Stimulated activated naive CD4-positive, alpha-beta T cell treated with Interleukin-2 at 50 U/mL for 16 hours (primary cell): ENCODE results near the gene SAMD4B.
"Not testable (repeated sequence)": the region's sequence is repeated elsewhere in the genome, so short reads cannot be mapped to it uniquely, and the experiment has no call there.

ENCODE experiments used
- DNase-seq: peaks from one replicate; lab custom pipeline; 2025; lab: John Stamatoyannopoulos, UW

SAMD4B gene

DNA sequence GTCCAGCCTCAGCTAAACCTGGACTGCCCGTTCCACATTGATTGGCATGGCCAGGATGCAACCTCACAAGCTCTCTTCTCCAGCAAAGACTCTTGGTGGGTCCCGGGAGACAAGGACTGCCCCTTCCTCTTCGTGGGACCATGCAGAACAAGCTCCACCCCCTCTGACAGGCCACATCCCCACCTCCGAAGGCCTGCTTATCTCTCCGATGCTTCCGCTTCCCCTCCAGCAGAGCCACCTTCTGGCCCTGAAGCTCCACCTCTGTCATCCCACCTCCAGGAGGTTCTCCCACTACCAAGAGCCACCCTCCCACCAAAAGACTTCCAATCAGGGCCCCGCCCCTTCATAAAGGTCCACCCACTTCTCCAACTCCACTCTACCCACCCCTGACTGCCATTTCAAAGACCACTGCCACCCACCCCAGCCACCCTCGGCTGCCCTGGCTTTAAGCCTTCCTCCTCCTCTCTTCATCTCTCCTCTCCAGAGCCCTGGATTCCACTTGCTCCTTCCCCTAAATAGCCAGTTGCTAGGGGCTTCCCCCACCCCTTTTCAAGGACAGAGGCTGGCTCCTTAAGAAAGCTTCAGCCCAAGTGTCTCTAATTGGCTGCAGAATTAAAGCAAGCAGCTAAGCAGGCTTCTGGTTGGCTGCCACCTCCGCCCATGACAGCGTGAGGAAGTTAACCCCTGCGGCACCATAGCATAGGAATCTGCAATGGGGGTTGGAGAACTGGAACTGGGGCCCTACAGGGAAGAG lies 31.5 kb upstream of the SAMD4B start:
- DNase-seq, result no peak

DNA sequence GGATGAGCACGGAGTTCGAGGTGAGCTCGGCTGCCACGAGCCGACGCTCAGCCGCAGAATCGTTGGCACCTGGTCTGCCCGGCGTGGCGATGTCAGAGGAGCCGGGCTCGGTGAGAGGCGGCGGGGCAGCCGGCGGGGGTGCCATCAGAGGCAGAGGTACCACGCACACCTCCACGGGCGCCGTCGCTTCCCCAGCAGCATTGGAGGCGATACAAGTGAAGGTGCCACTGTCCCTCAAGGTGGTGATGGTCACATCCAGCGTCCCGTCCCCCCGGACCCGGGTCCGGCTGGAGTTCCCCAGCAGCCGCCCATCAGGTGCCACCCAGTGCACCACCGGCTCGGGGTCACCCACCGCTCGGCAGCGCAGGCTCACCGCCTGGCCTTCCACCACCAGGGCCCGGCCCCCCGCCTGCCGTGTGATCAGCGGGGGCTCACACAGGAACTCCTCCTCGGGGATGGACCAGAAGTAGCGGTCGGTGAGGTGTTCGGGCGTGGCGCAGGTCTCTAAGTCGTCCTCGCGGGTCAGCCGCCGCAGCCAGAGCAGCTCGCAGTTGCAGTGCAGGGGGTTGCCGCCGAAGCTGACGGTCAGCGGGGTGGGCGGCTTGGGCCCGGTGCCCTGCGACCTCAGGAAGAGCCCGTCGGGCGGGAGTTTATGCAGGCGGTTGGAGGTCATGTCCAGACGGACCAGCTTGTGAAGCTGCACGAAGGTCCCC lies 28.0 kb upstream of the SAMD4B start:
- no peak for DNase-seq

DNA sequence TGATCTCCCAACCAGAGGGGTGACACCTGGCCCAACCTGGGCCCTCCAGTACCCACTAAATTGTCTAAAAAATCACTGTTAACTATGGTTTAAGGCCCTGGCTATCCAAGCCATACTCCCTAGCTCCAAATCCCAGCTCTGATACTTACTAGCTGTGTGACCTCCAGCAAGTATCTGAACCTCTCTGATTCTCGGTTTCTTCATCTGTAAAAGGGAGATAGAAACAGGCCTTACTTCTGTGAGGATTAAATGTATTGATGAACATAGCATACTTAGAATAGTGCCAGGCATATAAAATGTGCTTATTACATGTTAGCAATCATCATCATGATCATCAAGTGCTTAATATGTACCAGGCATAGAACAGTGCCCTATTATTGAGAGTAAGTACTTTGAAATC lies 26.3 kb upstream of the SAMD4B start:
- DNase-seq, result no peak

DNA sequence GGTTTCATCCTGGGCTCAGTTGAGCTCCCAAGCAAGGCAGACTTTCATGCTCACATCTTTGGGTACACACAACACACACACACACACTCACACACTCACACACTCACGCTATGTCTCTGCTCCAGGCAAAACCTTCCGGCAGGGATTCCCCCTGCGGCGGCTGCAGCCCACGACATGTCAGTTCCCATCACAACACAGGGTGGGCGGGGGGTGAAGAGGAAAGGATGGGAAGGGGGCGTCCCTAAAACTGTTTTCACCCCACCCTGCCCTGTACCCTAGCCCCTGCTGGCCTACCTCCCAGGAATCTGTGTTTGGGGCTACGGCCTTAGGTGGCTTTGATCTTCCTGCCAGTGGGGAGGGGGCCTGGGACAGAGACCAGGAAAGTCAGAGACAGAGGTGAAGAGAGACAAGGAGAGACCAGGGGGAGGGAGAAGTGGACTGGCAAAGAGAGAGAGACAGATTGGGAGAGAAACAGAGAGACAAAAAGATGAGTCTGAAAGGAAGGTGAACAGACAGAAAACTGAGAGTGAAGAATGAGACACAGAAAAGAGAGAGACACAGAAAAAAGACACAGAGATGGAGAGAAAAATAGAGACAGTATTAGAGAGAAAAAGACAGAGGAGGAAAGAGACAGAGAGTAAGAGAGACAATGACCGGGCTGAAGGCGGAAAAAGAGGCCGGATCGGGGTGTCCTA lies 25.4 kb upstream of the SAMD4B start:
- DNase-seq, result no peak

DNA sequence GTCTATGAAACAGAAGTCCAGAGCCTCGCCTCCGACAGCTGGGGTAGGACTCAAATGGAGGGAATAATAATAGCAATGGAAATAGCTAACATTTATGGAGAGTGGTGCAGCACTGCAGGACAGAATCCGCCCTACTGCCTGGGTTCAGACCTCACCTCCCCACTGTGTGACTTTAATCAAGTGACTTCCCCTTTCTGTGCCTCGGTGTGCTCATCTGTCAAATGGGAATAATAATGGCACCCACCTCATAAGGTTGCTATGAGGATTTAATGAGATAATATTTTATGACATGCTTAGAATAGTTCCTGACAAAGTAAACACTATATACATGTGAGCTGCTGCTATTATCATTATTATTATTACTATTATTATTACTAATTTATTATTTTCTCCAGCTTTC lies 24.7 kb upstream of the SAMD4B start:
- no peak for DNase-seq

DNA sequence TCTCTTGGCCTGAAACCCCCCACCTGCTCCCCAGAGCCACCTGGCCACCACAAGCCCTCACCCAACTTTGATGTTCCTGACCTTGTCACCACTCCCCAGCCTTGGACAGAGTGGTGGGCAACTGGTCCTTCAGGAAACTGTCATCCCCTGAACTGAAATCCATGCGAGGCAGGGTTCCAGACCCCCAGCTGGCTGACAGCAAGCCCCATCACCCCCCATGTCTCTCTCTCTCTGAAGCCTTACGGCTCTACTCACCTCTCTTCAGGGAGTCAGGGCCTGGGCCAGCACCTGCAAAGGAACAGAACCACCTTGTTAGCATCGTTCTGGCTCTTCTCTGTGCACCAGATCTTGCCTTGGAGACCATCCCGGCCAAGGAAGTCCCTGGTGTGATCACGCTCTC lies 24.1 kb upstream of the SAMD4B start:
- no peak for DNase-seq

GRCh38 chr19:39318690-39319089 lies 23.5 kb upstream of the SAMD4B start:
- no peak for DNase-seq

GRCh38 chr19:39319098-39319891 lies 22.9 kb upstream of the SAMD4B start:
- no peak for DNase-seq

GRCh38 chr19:39319892-39320248 lies 22.4 kb upstream of the SAMD4B start:
- no peak for DNase-seq

DNA sequence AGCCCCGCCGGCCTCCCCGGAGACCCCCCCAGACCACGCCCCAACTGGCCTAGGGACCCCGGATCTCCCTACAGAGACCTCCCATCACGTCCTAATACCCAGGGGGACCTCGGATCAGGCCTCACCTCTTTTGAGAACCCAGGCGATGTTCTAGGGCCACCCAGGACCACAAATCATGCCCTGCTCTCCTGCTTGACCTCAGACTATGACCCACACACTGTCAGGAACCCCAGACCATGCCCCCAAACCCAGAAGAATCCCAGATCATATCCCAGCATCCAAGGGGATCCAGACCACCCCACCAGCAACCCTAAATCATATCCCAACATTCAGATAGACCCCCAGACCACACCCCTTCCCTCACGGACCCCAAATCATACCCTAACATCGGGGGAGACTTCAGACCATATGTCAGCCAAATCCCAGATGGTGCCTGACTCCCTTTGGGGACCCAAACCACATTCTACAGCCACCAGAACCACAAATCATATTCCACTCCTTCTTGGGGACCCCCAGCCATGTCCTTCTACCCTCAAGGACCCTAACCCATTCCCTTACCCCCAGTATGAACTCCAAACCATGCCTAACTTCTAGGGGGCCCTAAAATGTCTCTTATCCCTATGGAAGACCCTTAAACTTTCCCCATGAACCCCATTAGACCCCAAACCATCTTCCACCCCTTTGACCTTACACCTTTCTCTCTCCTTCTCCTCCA lies 20.9 kb upstream of the SAMD4B start:
- DNase-seq, result no peak

GRCh38 chr19:39321832-39322176 lies 20.4 kb upstream of the SAMD4B start:
- DNase-seq, result no peak

DNA sequence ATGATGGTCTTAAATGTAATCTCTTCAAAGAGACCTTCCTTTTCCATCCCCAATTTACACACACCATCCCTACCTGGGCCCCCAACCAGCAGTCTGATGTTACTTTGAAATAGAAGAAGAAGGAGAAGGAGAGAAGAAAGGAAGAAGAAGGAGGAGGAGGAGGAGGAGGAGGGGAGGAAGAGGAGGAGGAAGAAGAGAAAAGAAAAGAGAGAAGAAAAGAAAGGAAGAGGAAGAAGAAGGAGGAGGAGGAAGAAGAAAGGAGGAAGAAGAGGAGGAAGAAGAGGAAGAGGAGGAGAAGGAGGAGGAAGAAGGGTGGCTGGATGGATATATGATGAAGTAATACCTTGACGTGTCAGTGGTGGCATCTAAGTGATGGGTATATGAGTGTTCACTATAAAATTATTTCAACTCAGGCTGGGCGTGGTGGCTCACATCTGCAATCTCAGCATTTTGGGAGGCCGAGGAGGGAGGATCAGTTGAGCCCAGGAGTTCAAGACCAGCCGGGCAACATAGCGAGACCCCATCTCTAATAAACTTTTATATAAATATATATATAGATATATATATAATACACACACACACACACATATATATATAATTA lies 17.9 kb upstream of the SAMD4B start:
- no peak for DNase-seq

GRCh38 chr19:39325778-39326665 lies 16.2 kb upstream of the SAMD4B start:
- DNase-seq, result no peak

DNA sequence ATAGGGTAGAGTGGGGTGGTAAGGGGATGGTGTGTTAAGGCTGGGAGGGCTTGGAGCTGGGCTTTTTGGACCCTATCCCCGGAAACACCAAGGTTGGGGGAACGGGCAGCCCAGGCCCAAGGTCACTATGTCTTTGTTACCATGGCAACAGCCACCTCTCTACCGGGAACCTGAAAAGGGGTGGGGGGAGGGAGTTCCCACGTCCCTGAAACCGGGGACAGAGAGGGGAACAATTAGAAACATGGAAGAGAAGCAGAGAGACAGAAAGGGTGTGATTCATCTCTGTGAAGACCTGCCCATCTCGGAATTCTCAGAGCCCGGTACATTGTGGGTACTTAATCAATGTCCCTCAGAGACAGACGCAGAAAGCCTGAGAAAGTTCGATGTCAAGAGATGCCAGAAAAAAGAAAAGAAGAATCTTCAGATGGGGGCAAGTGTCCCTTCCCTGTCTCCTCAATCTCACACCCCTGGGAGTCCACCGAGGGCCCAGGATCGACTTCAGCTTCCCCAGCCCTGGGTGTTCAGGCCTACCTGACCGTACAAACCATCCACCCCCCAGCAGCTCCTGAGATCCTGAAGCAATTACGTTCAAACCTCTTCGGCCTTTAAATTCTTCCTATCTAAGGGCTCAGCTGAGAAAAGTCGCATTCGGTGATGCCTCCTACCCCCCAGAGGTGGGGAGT lies 14.7 kb upstream of the SAMD4B start:
- DNase-seq, result no peak

GRCh38 chr19:39328046-39328705 lies 14.0 kb upstream of the SAMD4B start:
- peak; percentile 69 for DNase-seq

DNA sequence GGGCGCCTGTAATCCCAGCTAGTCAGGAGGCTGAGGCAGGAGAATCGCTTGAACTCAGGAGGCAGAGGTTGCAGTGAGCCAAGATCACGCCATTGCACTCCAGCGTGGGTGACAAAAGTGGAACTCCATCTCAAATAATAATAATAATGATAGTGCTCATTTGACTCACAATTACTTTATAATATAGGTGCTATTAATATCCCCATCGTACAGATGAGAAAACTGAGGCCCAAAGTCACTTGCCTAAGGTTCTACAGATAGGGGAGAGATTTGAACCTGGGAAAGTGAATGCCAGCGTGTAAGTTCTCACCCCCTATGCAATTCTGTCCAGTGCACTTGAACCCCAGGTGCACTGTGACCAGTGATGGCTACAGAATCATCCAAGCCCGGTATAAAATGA lies 12.3 kb upstream of the SAMD4B start:
- DNase-seq, result no peak

GRCh38 chr19:39332293-39332692 lies 9.9 kb upstream of the SAMD4B start:
- no peak for DNase-seq

GRCh38 chr19:39332738-39333137 lies 9.5 kb upstream of the SAMD4B start:
- not testable (repeated sequence) for DNase-seq

- no peak for DNase-seq
Observed at GRCh38 chr19:39333507-39333906, 8.7 kb upstream of the SAMD4B start.
